Measurements from ENCODE around the gene ST3GAL4. TPM values are rescaled to one million over a fixed set of nuclear protein-coding genes. Genes with fewer than 3 reads are reported as not detected.

Gene ST3GAL4
- total RNA-seq, 2 donors from 2014 or later = 123 to 304 TPM

GRCh38 chr11:126440792-126441514 lies 85.5 kb downstream of the ST3GAL4 start:
- H3K9ac ChIP-seq (ENCODE audit: low read depth in 2 of 2, low read length in 2 of 2) = no peak overlapping the region
- DNase-seq = peak; percentile 82
- H3K27me3 ChIP-seq = no peaks in the 10 kb centered on the region
- TF ChIP-seq CTCF (IDR thresholded peaks at IDR 0.05) = peak; percentile 94
- no peaks in the 10 kb centered on the region for H3K9me3 ChIP-seq
- intact Hi-C loops (cut with DNase I) = loop anchor here (5.0 to 10.0 kb wide), 3 partner anchors 36 to 904 kb away; no protein-coding TSS in a partner anchor
- H3K4me1 ChIP-seq = no peaks in the 10 kb centered on the region
- H3K36me3 ChIP-seq = no peaks in the 10 kb centered on the region
- H3K27ac ChIP-seq = no peak overlapping the region
- H3K4me3 ChIP-seq = no peak overlapping the region

GRCh38 chr11:126443120-126443519 lies 87.6 kb downstream of the ST3GAL4 start:
- no peak for DNase-seq
- no peak overlapping the region for H3K4me3 ChIP-seq
- intact Hi-C loops (cut with DNase I) = loop anchor here (5.0 to 10.0 kb wide), 3 partner anchors 34 to 902 kb away; no protein-coding TSS in a partner anchor
- no peaks in the 10 kb centered on the region for H3K27me3 ChIP-seq
- H3K9me3 ChIP-seq = no peaks in the 10 kb centered on the region
- H3K4me1 ChIP-seq = no peaks in the 10 kb centered on the region
- no peak overlapping the region for H3K9ac ChIP-seq (ENCODE audit: low read depth in 2 of 2, low read length in 2 of 2)
- TF ChIP-seq CTCF (IDR thresholded peaks at IDR 0.05) = no peak
- H3K27ac ChIP-seq = no peak overlapping the region
- no peaks in the 10 kb centered on the region for H3K36me3 ChIP-seq

GRCh38 chr11:126444072-126444471 lies 88.6 kb downstream of the ST3GAL4 start:
- intact Hi-C loops (cut with DNase I) = loop anchor here (5.0 to 10.0 kb wide), 3 partner anchors 33 to 901 kb away; no protein-coding TSS in a partner anchor
- DNase-seq = no peak
- H3K9me3 ChIP-seq = no peaks in the 10 kb centered on the region
- no peak overlapping the region for H3K4me3 ChIP-seq
- no peaks in the 10 kb centered on the region for H3K27me3 ChIP-seq
- H3K36me3 ChIP-seq = no peaks in the 10 kb centered on the region
- H3K4me1 ChIP-seq = no peaks in the 10 kb centered on the region
- no peak overlapping the region for H3K9ac ChIP-seq (ENCODE audit: low read depth in 2 of 2, low read length in 2 of 2)
- no peak overlapping the region for H3K27ac ChIP-seq
- no peak for TF ChIP-seq CTCF (IDR thresholded peaks at IDR 0.05)

- DNase-seq = no peak
- intact Hi-C loops (cut with DNase I) = loop anchor here (10.0 kb wide), 1 partner anchor 898 kb away; no protein-coding TSS in a partner anchor
These were observed 91.1 kb downstream of the ST3GAL4 start for GRCh38 chr11:126446581-126446980.

GRCh38 chr11:126450198-126450597 lies 94.7 kb downstream of the ST3GAL4 start:
- Histone ChIP-seq H3K4me3 (no peak overlapping the region), H3K27ac (no peak overlapping the region), H3K9ac (ENCODE audit: low read depth in 2 of 2, low read length in 2 of 2) (no peak overlapping the region), H3K4me1 (no peaks in the 10 kb centered on the region), H3K9me3 (no peaks in the 10 kb centered on the region), H3K27me3 (no peaks in the 10 kb centered on the region), H3K36me3 (no peaks in the 10 kb centered on the region)
- no peak for TF ChIP-seq CTCF (IDR thresholded peaks at IDR 0.05)
- no peak for DNase-seq
- intact Hi-C loops (cut with DNase I) = no loop called here

More at GRCh38 chr11:126446581-126446980, 91.1 kb downstream of the ST3GAL4 start:
- no peak overlapping the region for H3K9ac ChIP-seq (ENCODE audit: low read depth in 2 of 2, low read length in 2 of 2)
- no peak overlapping the region for H3K4me3 ChIP-seq
- H3K36me3 ChIP-seq = no peaks in the 10 kb centered on the region
- H3K27me3 ChIP-seq = no peaks in the 10 kb centered on the region
- no peaks in the 10 kb centered on the region for H3K4me1 ChIP-seq
- TF ChIP-seq CTCF (IDR thresholded peaks at IDR 0.05) = no peak
- H3K9me3 ChIP-seq = no peaks in the 10 kb centered on the region
- no peak overlapping the region for H3K27ac ChIP-seq

Data from colonic mucosa (tissue), 4 donors.